Endothelial cell of umbilical vein (primary cell): ENCODE results near the gene MECP2. TPM values are rescaled to one million over a fixed set of nuclear protein-coding genes. Genes with fewer than 3 reads are reported as not detected.
"Not testable (repeated sequence)": the region's sequence is repeated elsewhere in the genome, so short reads cannot be mapped to it uniquely, and the experiment has no call there.

Experiments used
- Bru-seq: library from RNA; stranded (reverse); fragments of 400-500 nt; gene quantifications from one replicate; lab custom pipeline; 2021; lab: Mats Ljungman, UMichigan
- BruChase-seq, 2 experiments: library from RNA; stranded (reverse); fragments of 400-500 nt; gene quantifications; one replicate each; lab custom pipeline; 2021; lab: Mats Ljungman, UMichigan
- BruUV-seq: library from RNA; stranded (reverse); fragments of 400-500 nt; replicated peaks from 2 replicates; lab custom pipeline; 2021; lab: Mats Ljungman, UMichigan
- CTCF ChIA-PET: fragments of 300-600, 350-600 bp; sonication (Branson Sonifier 250); formaldehyde crosslinking; loops from one replicate; lab custom pipeline; 2021; ENCODE audit warnings: antibody characterized with exemption, inconsistent platforms; lab: Charles Lee
- POLR2A ChIA-PET: fragments of 300-600, 350-600 bp; sonication (Branson Sonifier 250); formaldehyde crosslinking; loops from one replicate; lab custom pipeline; 2021; ENCODE audit warnings: antibody characterized with exemption, inconsistent platforms; lab: Charles Lee
- DNase-seq: peaks from one replicate; pipeline ENCODE4 v3.0.0-alpha.2; 2011; ENCODE audit warnings: low read depth, low spot score
- FAIRE-seq: peaks from 2 replicates; lab custom pipeline; 2011; peaks lifted over from hg19 to GRCh38; lab: Jason Lieb, UNC
- H2AFZ ChIP-seq: 2 replicates; pipeline ENCODE4 v1.6.0; 2012; ENCODE audit warnings: low read depth, low read length, control low read depth, inconsistent platforms
- H3K27ac ChIP-seq: 2 replicates; pipeline ENCODE4 v1.5.1; 2011; ENCODE audit warnings: low read depth, mild to moderate bottlenecking, control low read depth, low read length, moderate library complexity; ENCODE audit not compliant: insufficient read depth
- H3K27me3 ChIP-seq, 2 experiments: 2 replicates each; pipeline versions ENCODE4 v1.6.0 to v1.6.1; 2011; ENCODE audit warnings: low read length in 2 of 2, mixed read lengths in 1 of 2; ENCODE audit not compliant: control insufficient read depth in 2 of 2, insufficient read depth in 2 of 2
- H3K36me3 ChIP-seq, 2 experiments: 2 replicates in 1 of 2; 3 replicates in 1 of 2; pipeline ENCODE4 v1.5.1; 2011; ENCODE audit warnings: low read length in 2 of 2, mild to moderate bottlenecking in 1 of 2, moderate library complexity in 1 of 2; ENCODE audit not compliant: control insufficient read depth in 2 of 2, insufficient read depth in 2 of 2; ENCODE audit errors: extremely low read depth in 1 of 2
- H3K4me1 ChIP-seq: 3 replicates; pipeline ENCODE4 v1.5.1; 2011; ENCODE audit warnings: mild to moderate bottlenecking, low read length; ENCODE audit not compliant: control insufficient read depth, insufficient read depth; ENCODE audit errors: extremely low read depth
- H3K4me2 ChIP-seq: 2 replicates; pipeline ENCODE4 v1.6.1; 2011; ENCODE audit warnings: low read length, control low read depth, mixed read lengths; ENCODE audit not compliant: insufficient read depth
- H3K4me3 ChIP-seq, 3 experiments: fragments of 200-600 bp in 1 of 3; sonication (generic), shearing (Covaris generic) in 1 of 3; replicated peaks in 1 of 3; 2 replicates each; pipeline ENCODE4 v1.5.1; 2011 to 2016; ENCODE audit warnings: control low read depth in 3 of 3, low read length in 3 of 3, mild to moderate bottlenecking in 2 of 3, inconsistent platforms in 1 of 3, low read depth in 1 of 3, moderate library complexity in 1 of 3; ENCODE audit not compliant: insufficient read depth in 1 of 3
- H3K79me2 ChIP-seq: 2 replicates; pipeline ENCODE4 v1.6.0; 2012; ENCODE audit warnings: low read length, inconsistent platforms; ENCODE audit not compliant: control insufficient read depth, insufficient read depth
- H3K9ac ChIP-seq: replicated peaks from 2 replicates; pipeline ENCODE3; 2011; ENCODE audit warnings: low read length, control low read depth; ENCODE audit not compliant: insufficient read depth; ENCODE audit errors: extremely low read depth
- H3K9me1 ChIP-seq: replicated peaks from 3 replicates; pipeline ENCODE4 v1.6.0; 2011; ENCODE audit warnings: mild to moderate bottlenecking, low read length; ENCODE audit not compliant: control insufficient read depth, insufficient read depth; ENCODE audit errors: extremely low read depth
- H3K9me3 ChIP-seq: replicated peaks from 2 replicates; pipeline ENCODE4 v1.5.1; 2012; ENCODE audit warnings: low read length, inconsistent platforms; ENCODE audit not compliant: control insufficient read depth, insufficient read depth
- H4K20me1 ChIP-seq: replicated peaks from 2 replicates; pipeline ENCODE3; 2011; ENCODE audit warnings: mild to moderate bottlenecking, low read length; ENCODE audit not compliant: control insufficient read depth, insufficient read depth; ENCODE audit errors: extremely low read depth
- FOS ChIP-seq: IDR thresholded peaks from 2 replicates; pipeline ENCODE4 v1.6.1; 2011; ENCODE audit warnings: mild to moderate bottlenecking, low read length, moderate library complexity, borderline replicate concordance; ENCODE audit not compliant: insufficient read depth
- JUN ChIP-seq: IDR thresholded peaks from 2 replicates; pipeline ENCODE4 v1.6.1; 2011; ENCODE audit warnings: borderline replicate concordance, low read depth; ENCODE audit not compliant: insufficient read length, insufficient read depth
- MYC ChIP-seq: IDR thresholded peaks from one replicate; pipeline ENCODE4 v1.6.1; 2011; ENCODE audit warnings: mild to moderate bottlenecking, low read depth, low read length
- POLR2AphosphoS5 ChIP-seq: IDR thresholded peaks from 2 replicates; pipeline ENCODE4 v1.6.1; 2012; ENCODE audit warnings: low read depth, mild to moderate bottlenecking, control low read depth, low read length, moderate library complexity; ENCODE audit not compliant: insufficient read depth
- dilution Hi-C: fragments of 300-500 bp; cut with MboI; formaldehyde crosslinking; loops from one replicate; pipeline ENCODE4 v1.15.0; 2019; ENCODE audit warnings: low sequenced_read_pairs; ENCODE audit not compliant: extremely low pct_ligation_motif_present
- intact Hi-C: fragments of 100-400 bp; cut with micrococcal nuclease; formaldehyde crosslinking; loops from one replicate; pipeline ENCODE4 v1.10.0; 2022
- long read RNA-seq: library from polyadenylated mRNA; stranded (forward); transcript quantifications from one replicate; pipeline ENCODE4 v2.0.0, GENCODE V29; 2021
- polyA minus RNA-seq, 3 experiments: library from RNA; depleted of rRNA, polyadenylated mRNA; stranded (reverse); fragments of >200 nt; gene quantifications; 1 replicate in 1 of 3; 2 replicates in 2 of 3; pipeline ENCODE4 v1.2.3, GENCODE V29; 2011
- polyA plus RNA-seq, 4 experiments: library from polyadenylated mRNA; depleted of rRNA in 3 of 4; stranded (reverse) in 3 of 4; unstranded in 1 of 4; fragments of >200 nt; gene quantifications; 2 replicates each; pipeline versions ENCODE4 v1.2.1 to v1.2.3, GENCODE V29; 2011 to 2012; ENCODE audit warnings: missing spikeins in 1 of 4
- total RNA-seq: library from RNA; stranded (reverse); gene quantifications from 2 replicates; pipeline ENCODE4 v1.2.3, GENCODE V29; 2021
- TF ChIP-seq, protein P1 (sequence below): IDR thresholded peaks from 2 replicates; pipeline ENCODE4 v1.6.1; 2011; ENCODE audit not compliant: insufficient read depth, insufficient read length

Gene MECP2
- 40.9 and 45.3 TPM in 2 replicates for total RNA-seq
- polyA plus RNA-seq, result 7.7 and 9.0 TPM in 2 replicates
- polyA plus RNA-seq (2011; cell fraction: cytosol; rRNA removed), result 10.3 and 13.8 TPM in 2 replicates
- 33.1 and 33.9 TPM in 2 replicates for polyA plus RNA-seq (2011; cell fraction: nucleus; rRNA removed)
- polyA plus RNA-seq (2012), result 13.8 and 16.5 TPM in 2 replicates
- polyA minus RNA-seq, result 45.2 and 54.7 TPM in 2 replicates
- 13.2 TPM for polyA minus RNA-seq (2011; cell fraction: cytosol; rRNA and poly(A)+ RNA removed)
- polyA minus RNA-seq (2011; cell fraction: nucleus; rRNA and poly(A)+ RNA removed), result 59.0 and 74.8 TPM in 2 replicates
- percentile 79 among the genes with signal in this experiment for Bru-seq, nascent RNA
- percentile 83 among the genes with signal in this experiment for BruChase-seq, experiment 1, labeled RNA remaining after a 6-hour chase
- percentile 81 among the genes with signal in this experiment for BruChase-seq, experiment 2, labeled RNA remaining after a 2-hour chase
- long read RNA-seq, full-length matches to known transcripts, result 26 of 46 reads
- long read RNA-seq, partial matches to known transcripts, result 0 of 46 reads
- long read RNA-seq, other reads (novel, unspliced or antisense), result 20 of 46 reads

DNA sequence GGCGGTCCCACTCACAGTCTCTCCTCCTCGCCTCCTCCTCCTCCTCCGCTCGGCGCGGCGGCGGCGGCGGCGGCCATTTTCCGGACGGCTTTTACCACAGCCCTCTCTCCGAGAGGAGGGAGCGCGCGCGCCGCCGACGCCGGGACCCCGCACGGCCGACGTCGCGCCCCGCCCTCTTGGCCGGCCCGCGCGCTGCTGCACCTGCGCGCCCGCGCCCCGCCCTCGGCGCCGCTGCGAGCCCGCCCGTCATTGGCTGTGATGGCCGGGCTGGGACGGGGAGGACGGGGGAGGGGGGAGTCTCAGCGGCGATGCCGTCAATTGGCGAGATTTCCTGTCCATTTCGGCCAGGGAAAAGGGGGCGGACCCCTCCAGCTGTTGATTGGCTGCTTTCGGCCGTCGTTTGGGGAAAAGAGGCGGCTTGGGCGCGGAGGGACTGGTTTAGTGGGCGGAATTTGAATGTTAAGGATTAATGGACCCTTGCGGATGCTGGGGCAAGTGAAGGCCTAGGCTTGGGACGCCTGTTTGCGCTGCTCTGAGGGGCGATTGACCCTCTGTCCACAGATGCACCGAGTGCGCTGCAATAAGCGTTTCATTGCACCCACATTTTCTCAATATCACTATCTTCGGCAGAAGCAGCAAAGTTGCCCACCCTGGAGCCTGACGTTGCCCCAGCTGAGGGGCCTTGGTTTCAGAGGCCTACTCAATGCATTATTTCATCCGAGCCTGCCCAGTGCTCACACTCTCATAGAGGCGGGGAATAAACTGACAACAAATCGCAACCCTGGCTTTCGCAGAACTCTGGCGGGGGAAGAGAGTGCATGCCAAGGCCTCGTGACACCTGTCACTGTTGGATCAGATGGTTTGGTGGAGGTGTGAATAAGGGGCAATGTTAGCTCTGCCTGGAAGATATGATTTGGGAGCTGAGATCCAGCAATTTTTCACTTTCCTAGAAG is at the start of gene MECP2:
MECP2 (minus strand) TSS at position 129 of the 953 bp plus-strand sequence.
- peak; percentile 91 for FAIRE-seq
- no peaks in the 10 kb centered on the region for H3K9me3 ChIP-seq
- POLR2A ChIA-PET, result no interaction called here
- H3K4me1 ChIP-seq, result peaks cover 24% of the 10 kb centered on the region
- H2AFZ ChIP-seq, result peak within 1 kb of the TSS; percentile 77
- no peaks in the 10 kb centered on the region for H3K9me1 ChIP-seq
- H3K36me3 ChIP-seq, result no peaks in the 10 kb centered on the region
- peak within 1 kb of the TSS; percentile 88 for H3K4me2 ChIP-seq
- peaks cover 3% of the 10 kb centered on the region for H4K20me1 ChIP-seq
- intact Hi-C loops, result loop anchor here (1.0 to 2.0 kb wide), 4 partner anchors 38 to 127 kb away; partner anchors contain the start of gene HCFC1
- DNase-seq, result peak; percentile 92
- no TSS peak for BruUV-seq
- CTCF ChIA-PET, result no interaction called here
- H3K4me3 ChIP-seq, result peak within 1 kb of the TSS; percentile 71 to 76 (median 74)
- peaks cover 0 to 3% of the 10 kb centered on the region in 2 experiments for H3K27me3 ChIP-seq
- dilution Hi-C loops, result no loop called here
- TF ChIP-seq, protein P1, sequence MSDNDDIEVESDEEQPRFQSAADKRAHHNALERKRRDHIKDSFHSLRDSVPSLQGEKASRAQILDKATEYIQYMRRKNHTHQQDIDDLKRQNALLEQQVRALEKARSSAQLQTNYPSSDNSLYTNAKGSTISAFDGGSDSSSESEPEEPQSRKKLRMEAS, result no peak
- TF ChIP-seq FOS (no peak), POLR2AphosphoS5 (peak; percentile 24), JUN (no peak), MYC (no peak)
- peak within 1 kb of the TSS; percentile 62 for H3K9ac ChIP-seq
- H3K27ac ChIP-seq, result peak within 1 kb of the TSS; percentile 45
- peaks cover 38% of the 10 kb centered on the region for H3K79me2 ChIP-seq

DNA sequence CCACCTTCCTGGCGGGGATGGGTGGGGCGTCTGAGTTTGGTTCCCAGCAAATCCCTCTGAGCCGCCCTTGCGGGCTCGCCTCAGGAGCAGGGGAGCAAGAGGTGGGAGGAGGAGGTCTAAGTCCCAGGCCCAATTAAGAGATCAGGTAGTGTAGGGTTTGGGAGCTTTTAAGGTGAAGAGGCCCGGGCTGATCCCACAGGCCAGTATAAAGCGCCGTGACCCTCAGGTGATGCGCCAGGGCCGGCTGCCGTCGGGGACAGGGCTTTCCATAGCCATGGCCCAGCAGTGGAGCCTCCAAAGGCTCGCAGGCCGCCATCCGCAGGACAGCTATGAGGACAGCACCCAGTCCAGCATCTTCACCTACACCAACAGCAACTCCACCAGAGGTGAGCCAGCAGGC is 46.5 kb upstream of the MECP2 start, which contains the start of gene OPN1LW:
OPN1LW (plus strand) TSS at position 234 of the 400 bp plus-strand sequence; CDS start at position 275, 41 bp downstream.
- POLR2A ChIA-PET, CTCF ChIA-PET, BruUV-seq, H3K9me1 ChIP-seq, H3K4me2 ChIP-seq, H3K9me3 ChIP-seq, H3K4me1 ChIP-seq, H3K79me2 ChIP-seq, FAIRE-seq, H3K36me3 ChIP-seq, DNase-seq, H3K27ac ChIP-seq, intact Hi-C loops, dilution Hi-C loops, H3K4me3 ChIP-seq, H3K9ac ChIP-seq, H2AFZ ChIP-seq, H4K20me1 ChIP-seq, H3K27me3 ChIP-seq: not testable (repeated sequence)
